Gastroesophageal sphincter (tissue), 3 donors: ENCODE measurements around the gene RAB17.

Source experiments
- CTCF ChIP-seq, 4 experiments: fragments of 200-600 bp in 2 of 4; fragments of 450-650 bp in 2 of 4; sonication (generic) in 1 of 4; IDR thresholded peaks; one replicate each; pipeline ENCODE4 v1.5.1; 2017 to 2019; ENCODE audit warnings: antibody characterized with exemption in 4 of 4, mild to moderate bottlenecking in 2 of 4, moderate library complexity in 2 of 4
- POLR2AphosphoS5 ChIP-seq: sonication (generic); formaldehyde crosslinking; IDR thresholded peaks from one replicate; pipeline ENCODE4 v1.6.1; 2017; ENCODE audit warnings: antibody characterized with exemption

GRCh38 chr2:237568121-237568660 is 22.3 kb downstream of the RAB17 start:
- TF ChIP-seq CTCF (IDR thresholded peaks at IDR 0.05), result no peak
- TF ChIP-seq POLR2AphosphoS5, result no peak
